Left lobe of liver (tissue), 2 donors: ENCODE measurements around the gene AP2S1. TPM values are rescaled to one million over a fixed set of nuclear protein-coding genes. Genes with fewer than 3 reads are reported as not detected.
"Not testable (repeated sequence)": the region's sequence is repeated elsewhere in the genome, so short reads cannot be mapped to it uniquely, and the experiment has no call there.

Experiments
- ATAC-seq: fragments of 200-7000 bp; cut with Tn5 transposase; one replicate; pipeline ENCODE4 v1.9.1; 2020; ENCODE audit warnings: mild to moderate bottlenecking, moderate library complexity
- DNase-seq: peaks from one replicate; pipeline ENCODE4 v3.0.0-alpha.2; 2020; ENCODE audit warnings: low spot score
- total RNA-seq: library from RNA; stranded (reverse); gene quantifications from one replicate; pipeline ENCODE4 v1.2.1, GENCODE V29; 2021
- donor health status: DM: no; HTN: no; CAD: no; lungs with moderate emphysema.
- donor health status: DM: no; HTN: yes; CAD: no.

AP2S1 gene
- total RNA-seq, 1 donor from 2014 or later: 89.1 TPM

- DNase-seq (no peak), ATAC-seq (no peak)
These were observed 6.6 kb downstream of the AP2S1 start for GRCh38 chr19:46844067-46844489.

DNA sequence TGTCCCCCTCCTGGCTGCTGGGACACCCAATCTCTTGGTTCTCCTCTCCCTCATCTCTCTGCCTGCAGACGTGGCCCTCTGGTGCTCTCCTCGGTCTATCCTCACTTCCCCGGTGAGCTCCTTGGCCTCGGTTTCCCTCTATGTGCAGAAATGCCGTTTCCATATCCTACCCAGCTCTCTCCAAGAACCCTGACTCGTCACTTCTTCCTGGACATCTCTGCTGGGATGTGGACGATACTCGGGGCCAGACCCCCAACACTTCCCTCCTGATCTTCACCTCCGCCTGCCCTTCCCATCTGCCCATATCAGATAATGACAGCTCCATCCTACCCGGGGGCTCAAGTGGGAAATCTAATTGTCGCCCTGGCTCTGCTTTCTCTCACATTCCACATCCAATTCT is 7.9 kb downstream of the AP2S1 start:
- no peak for DNase-seq

DNA sequence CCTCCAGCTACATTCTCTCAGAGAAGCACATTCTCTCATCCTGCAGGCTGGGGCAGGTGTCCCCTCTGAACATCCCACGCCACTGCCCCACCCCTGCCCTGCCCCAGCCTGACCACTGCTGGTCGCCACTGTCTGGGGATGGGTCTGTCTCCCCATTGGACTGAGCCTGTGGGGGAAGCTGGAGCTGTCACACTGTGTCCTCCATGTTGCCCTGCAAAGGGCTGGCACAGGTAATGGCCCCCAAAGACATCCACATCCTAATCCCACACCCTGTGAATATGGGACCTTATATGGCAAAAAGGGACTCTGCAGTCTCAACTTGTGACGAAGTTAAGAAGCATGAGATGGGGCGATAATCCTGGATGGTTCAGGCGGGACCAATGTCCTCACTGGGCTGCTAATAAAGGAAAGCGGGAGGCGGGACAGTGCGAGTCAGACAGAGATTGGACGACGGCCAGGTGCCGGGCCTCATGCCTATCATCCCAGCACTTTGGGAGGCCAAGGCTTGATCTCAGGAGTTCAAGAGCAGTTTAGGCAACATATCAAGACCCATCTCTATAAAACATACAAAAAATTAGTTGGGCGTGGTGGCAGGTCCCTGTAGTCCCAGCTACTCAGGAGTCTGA is 9.1 kb downstream of the AP2S1 start:
- DNase-seq: no peak
- peak; percentile 48 for ATAC-seq

More for the DNA sequence above, 7.9 kb downstream of the AP2S1 start:
- ATAC-seq: no peak

DNA sequence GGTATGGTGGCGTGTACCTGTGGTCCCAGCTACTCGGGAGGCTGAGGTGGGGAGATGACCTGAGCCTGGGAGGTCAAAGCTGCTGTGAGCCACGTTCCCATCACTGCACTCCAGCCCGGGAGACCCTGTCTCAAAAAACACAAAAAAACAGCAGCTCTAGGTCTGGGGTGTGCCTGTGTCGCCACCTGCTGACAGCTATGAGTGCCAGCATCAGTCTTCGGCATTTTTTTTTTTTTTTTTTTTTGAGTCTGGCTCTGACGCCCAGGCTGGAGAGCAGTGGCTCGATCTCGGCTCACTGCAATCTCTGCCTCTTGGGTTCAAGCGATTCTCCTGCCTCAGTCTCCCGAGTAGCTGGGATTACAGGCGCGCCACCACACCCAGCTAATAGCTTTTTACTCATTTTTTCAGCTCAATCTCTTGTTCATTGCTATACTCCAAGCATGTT is 10.1 kb downstream of the AP2S1 start:
- DNase-seq: no peak

DNA sequence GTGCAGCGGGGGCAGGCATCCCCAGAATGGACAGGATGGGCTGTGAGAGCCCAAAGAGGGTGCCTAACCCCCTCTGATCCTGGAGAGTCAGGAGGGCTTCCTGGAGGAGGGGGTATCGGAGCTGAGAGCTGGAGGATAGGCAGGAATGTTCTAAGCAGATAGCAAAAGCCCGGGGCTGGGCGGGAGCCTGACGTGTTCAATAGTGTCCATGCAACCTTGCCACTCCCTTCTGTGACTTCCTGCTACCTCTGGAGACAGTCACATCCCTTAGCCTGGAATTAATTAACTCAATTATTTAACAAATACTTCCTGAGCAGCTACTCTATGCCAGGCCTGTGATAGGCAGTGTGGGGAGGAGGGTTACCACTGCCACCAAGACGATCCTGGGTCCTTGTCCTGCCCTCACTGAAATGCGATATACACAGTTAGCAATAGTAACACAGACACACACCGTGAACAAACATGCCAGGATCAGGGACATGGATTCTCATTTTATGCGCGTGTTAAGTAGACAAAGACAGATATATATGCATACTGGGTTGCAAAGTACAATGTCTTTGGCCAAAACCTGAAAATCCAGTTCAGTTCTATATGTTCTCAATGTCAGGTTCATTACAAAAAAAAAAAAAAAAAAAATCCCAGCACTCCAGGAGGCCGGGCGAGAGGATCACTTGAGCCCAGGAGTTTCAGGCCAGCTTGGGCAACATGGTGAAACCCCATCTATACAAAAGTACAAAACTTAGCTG is 10.7 kb downstream of the AP2S1 start:
- DNase-seq (no peak), ATAC-seq (no peak)

More for the DNA sequence above, 10.1 kb downstream of the AP2S1 start:
- peak; percentile 76 for ATAC-seq

DNA sequence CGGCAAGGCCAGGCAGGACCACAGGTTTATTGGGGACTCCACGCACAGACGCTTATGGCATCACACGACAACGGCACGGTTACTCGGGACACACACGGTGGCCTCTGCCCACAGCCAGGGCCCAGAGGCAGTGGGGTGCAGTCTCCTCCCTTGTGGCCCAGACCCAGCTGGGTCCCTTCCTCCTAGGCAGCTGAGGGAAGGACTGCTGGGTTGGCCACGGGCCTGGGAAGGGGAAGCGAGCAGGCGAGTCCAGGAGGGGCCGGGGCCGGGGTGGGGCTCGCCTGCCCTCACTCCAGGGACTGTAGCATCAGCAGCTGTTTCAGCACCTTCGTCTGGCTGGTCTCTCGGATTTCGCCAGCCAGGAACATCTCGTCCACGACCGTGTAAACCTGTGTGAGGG is 12.5 kb downstream of the AP2S1 start:
- ATAC-seq (no peak), DNase-seq (no peak)

DNA sequence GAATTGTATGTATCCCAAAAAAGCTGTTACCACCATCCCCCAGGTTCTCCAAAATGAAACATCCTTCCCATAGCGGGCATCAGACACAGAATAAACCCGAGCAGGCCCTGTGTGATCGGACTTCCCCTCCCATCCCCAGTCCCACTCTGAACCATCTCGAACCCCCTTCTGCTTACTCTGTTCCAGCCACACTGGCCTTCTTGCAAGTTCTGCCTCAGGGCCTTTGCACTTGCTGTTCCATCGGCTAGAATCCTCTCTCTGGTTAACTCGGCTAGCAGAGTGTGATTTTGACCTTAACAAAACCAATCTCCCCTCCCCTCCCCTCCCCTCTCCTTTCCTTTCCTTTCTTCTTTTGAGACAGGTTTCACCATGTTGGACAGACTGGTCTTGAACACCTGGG is 15.7 kb downstream of the AP2S1 start:
- DNase-seq: no peak
- ATAC-seq: no peak

GRCh38 chr19:46834121-46834520 is 16.5 kb downstream of the AP2S1 start:
- DNase-seq: no peak
- no peak for ATAC-seq

DNA sequence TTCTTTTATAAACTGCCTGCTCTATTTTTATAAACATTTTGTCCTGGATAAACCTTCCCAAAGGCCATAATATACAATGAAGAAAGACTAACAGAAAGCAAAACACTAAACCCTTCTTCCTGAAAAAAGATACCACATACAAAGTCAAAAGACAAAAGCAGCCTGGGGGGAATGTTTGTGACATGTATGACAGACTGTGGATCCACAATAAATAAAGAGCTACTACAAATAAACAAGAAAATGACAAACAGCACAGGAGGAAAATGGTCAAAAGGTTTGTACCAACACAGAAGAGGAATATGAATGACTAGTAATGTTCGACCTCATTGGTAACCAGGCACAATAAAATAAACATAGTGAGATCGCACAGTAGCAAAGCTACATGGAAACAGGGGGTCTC is 19.8 kb downstream of the AP2S1 start:
- no peak for DNase-seq
- no peak for ATAC-seq

- ATAC-seq: no peak
These were observed 22.2 kb downstream of the AP2S1 start for GRCh38 chr19:46828484-46828883.

DNA sequence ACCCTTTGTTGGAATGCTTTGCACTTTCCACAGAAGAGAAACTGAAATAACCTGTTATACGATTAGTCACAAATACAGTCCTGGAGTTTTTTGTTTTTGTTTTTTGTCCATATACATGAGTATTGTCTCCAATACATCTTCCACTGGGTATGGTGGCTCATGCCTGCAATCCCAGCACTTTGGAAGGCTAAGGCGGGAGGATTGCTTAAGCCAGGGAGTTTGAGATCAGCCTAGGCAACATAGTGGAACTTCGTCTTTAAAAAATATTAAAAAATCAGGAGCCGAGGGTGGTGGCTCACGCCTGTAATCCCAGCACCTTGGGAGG is 25.0 kb downstream of the AP2S1 start:
- no peak for ATAC-seq

More at GRCh38 chr19:46828484-46828883, 22.2 kb downstream of the AP2S1 start:
- no peak for DNase-seq

DNA sequence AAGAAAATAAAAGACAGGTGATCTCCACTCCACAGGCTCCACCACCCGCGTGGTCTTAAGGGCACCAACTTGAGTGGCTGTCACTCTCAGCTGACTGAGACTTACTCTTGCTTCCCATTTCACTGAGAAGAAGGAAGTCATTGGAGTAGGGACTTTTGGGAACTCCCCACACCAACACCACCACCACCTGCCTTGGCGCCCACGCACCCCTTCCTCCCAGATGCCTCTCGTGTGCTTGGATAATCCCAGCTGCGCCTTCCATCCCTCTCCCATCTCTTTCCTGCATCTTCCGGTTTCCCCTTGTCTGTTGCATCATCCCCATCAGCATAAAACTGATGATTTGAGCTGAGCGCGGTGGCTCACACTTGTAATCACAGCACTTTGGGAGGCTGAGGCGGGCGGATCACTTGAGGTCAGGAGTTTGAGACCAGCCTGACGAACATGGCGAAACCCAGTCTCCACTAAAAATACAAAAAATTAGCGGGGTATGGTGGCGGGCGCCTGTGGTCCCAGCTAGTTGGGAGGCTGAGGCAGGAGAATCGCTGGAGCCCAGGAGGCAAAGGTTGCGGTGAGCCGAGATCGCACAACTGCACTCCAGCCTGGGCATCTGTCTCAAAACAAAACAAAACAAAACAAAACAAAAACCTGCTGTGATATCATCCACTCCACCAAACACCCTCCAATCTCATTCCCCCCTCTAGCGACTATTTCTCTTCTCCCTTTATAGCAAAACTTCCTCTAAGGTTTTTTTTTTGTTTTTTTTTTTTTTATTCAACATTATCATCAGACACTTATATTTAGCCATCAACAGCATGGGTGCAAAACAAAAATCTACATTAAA is 25.5 kb downstream of the AP2S1 start:
- ATAC-seq: peak; percentile 50
- no peak for DNase-seq

More for the DNA sequence above, 25.0 kb downstream of the AP2S1 start:
- DNase-seq: no peak

DNA sequence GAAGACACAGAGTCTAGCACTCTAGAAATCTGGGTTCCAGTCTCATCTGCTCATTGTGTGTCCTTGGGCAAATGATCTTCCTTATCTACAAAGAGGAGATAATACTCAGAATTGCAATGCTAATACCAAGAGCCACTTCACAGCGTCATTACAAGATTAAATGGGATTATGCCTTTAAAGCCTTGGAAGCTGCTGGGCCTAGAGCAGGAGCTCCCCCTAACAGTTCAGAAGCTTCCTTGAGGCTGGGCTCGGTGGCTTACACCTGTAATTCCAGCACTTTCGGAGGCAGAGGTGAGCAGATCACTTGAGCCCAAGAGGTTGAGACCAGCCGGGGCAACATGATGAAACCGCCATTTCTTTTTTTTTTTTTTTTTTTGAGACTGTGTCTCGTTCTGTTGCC is 27.6 kb downstream of the AP2S1 start:
- DNase-seq (no peak), ATAC-seq (no peak)

GRCh38 chr19:46822410-46822787 is 28.2 kb downstream of the AP2S1 start:
- ATAC-seq, DNase-seq: not testable (repeated sequence)

GRCh38 chr19:46821512-46822409 is 28.9 kb downstream of the AP2S1 start:
- DNase-seq (no peak), ATAC-seq (no peak)

- no peak for ATAC-seq
- no peak for DNase-seq
These were observed 31.8 kb downstream of the AP2S1 start for GRCh38 chr19:46818812-46819211.

DNA sequence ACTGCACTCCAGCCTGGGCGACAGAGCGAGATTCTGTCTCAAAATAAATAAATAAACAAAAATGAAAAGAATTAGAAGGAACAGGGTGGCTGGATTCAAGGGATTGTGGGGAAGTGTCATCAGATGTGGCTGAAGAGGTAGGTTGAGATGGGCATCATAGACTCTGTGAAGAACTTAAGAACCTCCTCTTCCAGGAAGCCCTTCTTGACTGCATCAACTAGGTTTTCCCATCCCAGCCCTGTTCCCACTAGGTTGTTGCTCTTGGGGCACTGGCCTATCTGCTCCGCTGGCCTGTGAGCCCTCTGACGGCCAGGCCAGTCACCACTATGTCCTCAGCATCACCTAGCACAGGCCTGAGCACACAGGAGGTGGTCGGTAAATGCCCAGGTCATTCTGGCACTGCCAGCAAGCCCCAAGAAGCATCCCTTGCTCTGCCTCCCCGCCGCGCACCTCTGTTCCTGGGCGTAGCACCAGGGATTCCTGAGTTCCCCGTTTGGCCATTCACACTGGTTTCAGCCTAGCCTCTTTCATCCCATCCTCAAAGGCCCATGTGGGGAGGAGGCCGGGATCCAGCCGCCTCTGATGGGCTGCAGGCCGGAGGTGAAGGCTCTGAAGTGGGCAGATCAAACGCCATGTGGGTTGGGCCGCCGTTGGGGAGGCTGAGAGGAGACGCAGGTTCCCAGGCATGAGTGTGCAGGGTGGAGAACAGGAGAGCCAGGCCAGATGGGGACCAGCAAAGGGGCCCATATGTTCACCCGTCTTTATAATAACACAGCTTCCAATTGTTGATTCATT is 34.6 kb downstream of the AP2S1 start:
- no peak for DNase-seq
- no peak for ATAC-seq

DNA sequence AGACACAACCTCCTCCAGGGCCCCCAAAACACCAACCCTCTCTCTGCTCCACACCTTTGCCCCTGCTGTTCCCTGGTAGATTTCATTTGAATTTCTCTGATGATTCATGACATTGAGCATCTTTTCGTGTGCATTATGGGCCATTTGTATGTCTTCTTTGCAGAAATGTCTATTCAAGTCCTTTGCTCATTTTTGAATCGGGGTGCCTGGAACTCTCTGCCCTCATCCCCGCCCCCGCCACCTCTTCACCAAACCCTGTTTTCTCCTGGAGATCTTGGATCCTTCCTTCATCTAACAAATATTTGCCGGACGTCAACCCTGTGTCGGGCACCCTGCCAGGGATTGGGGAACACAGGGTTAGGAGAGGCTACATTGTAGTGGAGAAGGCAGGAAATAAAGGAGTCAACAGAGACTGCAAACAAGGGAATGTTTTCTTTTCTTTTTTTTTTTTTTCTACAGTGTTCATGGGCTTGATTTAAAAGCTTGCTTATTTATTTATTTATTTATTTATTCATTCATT is 36.7 kb downstream of the AP2S1 start:
- peak; percentile 87 for ATAC-seq
- peak; percentile 79 for DNase-seq

- DNase-seq (no peak), ATAC-seq (peak; percentile 55)
These were observed 37.4 kb downstream of the AP2S1 start for GRCh38 chr19:46812977-46813838.
